NCI-H128 (cell line): ENCODE measurements around the gene GET4.
"Not testable (repeated sequence)": the region's sequence is repeated elsewhere in the genome, so short reads cannot be mapped to it uniquely, and the experiment has no call there.

Experiments
- DNase-seq: peaks from one replicate; lab custom pipeline; 2025; ENCODE audit not compliant: unreplicated experiment; lab: John Stamatoyannopoulos, UW

The GET4 gene

GRCh38 chr7:869348-869747 is 7.0 kb upstream of the GET4 start:
- no peak for DNase-seq

- DNase-seq, result no peak
Measured at GRCh38 chr7:871900-872537, 4.3 kb upstream of the GET4 start.

GRCh38 chr7:872685-873084 is 3.7 kb upstream of the GET4 start:
- not testable (repeated sequence) for DNase-seq

GRCh38 chr7:873367-874002 is 2.9 kb upstream of the GET4 start:
- peak; percentile 51 for DNase-seq

GRCh38 chr7:874031-874749 is 2.2 kb upstream of the GET4 start:
- DNase-seq, result no peak

- DNase-seq, result peak; percentile 24
Measured at GRCh38 chr7:875051-875450, 1.3 kb upstream of the GET4 start.

GRCh38 chr7:875476-876076 is 778 bp upstream of the GET4 start:
- no peak for DNase-seq

GRCh38 chr7:876972-877311 is 588 bp downstream of the GET4 start:
- DNase-seq, result no peak

- no peak for DNase-seq
Measured at GRCh38 chr7:877312-878232, 1.2 kb downstream of the GET4 start.

- no peak for DNase-seq
Measured at GRCh38 chr7:879093-879492, 2.7 kb downstream of the GET4 start.

GRCh38 chr7:879706-880105 is 3.4 kb downstream of the GET4 start:
- no peak for DNase-seq

GRCh38 chr7:880450-880849 is 4.1 kb downstream of the GET4 start:
- DNase-seq, result no peak

GRCh38 chr7:881441-882234 is 5.3 kb downstream of the GET4 start:
- DNase-seq, result no peak

- DNase-seq, result no peak
Measured at GRCh38 chr7:882336-883035, 6.1 kb downstream of the GET4 start.

- no peak for DNase-seq
Measured at GRCh38 chr7:883055-884021, 7.0 kb downstream of the GET4 start.

- DNase-seq, result no peak
Measured at GRCh38 chr7:884191-885003, 8.0 kb downstream of the GET4 start.

GRCh38 chr7:885261-885892 is 9.0 kb downstream of the GET4 start:
- no peak for DNase-seq
